Measurements from ENCODE around the gene CALR3. TPM values are rescaled to one million over a fixed set of nuclear protein-coding genes. Genes with fewer than 3 reads are reported as not detected.
A peak's percentile ranks its signal among the peaks of the same experiment; 100 is the strongest.
"Not testable (repeated sequence)": the region's sequence is repeated elsewhere in the genome, so short reads cannot be mapped to it uniquely, and the experiment has no call there.

Gene CALR3
- total and polyA plus RNA-seq, 2 experiments from 2014 or later = not detected

GRCh38 chr19:16470541-16470910 lies 25.4 kb downstream of the CALR3 start:
- peak overlapping the region; percentile 78 for H3K27ac ChIP-seq
- no peak for TF ChIP-seq CTCF (IDR thresholded peaks at IDR 0.05; ENCODE audit: poor library complexity)
- no peak for TF ChIP-seq EZH2phosphoT487 (IDR thresholded peaks at IDR 0.05; ENCODE audit: low read depth, severe bottlenecking, unreplicated experiment)
- no peak for TF ChIP-seq EZH2 (IDR thresholded peaks at IDR 0.05; ENCODE audit: borderline replicate concordance)

GRCh38 chr19:16467581-16467980 lies 28.4 kb downstream of the CALR3 start:
- no peak overlapping the region for H3K4me2 ChIP-seq
- H3K27ac ChIP-seq = no peak overlapping the region
- DNase-seq (ENCODE audit: low spot score) = no peak
- no peaks in the 10 kb centered on the region for H3K9me3 ChIP-seq (ENCODE audit: low read depth)
- no peaks in the 10 kb centered on the region for H3K27me3 ChIP-seq
- peaks cover 90% of the 10 kb centered on the region for H3K79me2 ChIP-seq
- H4K20me1 ChIP-seq (ENCODE audit: insufficient read depth, poor library complexity, severe bottlenecking) = peaks cover 57% of the 10 kb centered on the region
- H3K4me3 ChIP-seq = no peak overlapping the region
- H2AFZ ChIP-seq = no peak overlapping the region
- WGBS (ENCODE audit: low lambda C conversion rate, missing lambda C conversion rate) = 94% methylated on average over 6 of the region's 6 CpGs
- no peaks in the 10 kb centered on the region for H3K9me2 ChIP-seq (replicated peaks; ENCODE audit: insufficient read depth)
- TF ChIP-seq EZH2phosphoT487 (IDR thresholded peaks at IDR 0.05; ENCODE audit: low read depth, severe bottlenecking, unreplicated experiment) = no peak
- TF ChIP-seq CTCF (IDR thresholded peaks at IDR 0.05; ENCODE audit: poor library complexity) = no peak
- no peak for TF ChIP-seq EZH2 (IDR thresholded peaks at IDR 0.05; ENCODE audit: borderline replicate concordance)
- H3K4me1 ChIP-seq (ENCODE audit: insufficient read depth) = peaks cover 28% of the 10 kb centered on the region
- no peaks in the 10 kb centered on the region for H3K36me3 ChIP-seq (replicated peaks; ENCODE audit: insufficient read depth, low read depth)

More at GRCh38 chr19:16470541-16470910, 25.4 kb downstream of the CALR3 start:
- no peaks in the 10 kb centered on the region for H3K27me3 ChIP-seq
- DNase-seq (ENCODE audit: low spot score) = no peak
- H4K20me1 ChIP-seq (ENCODE audit: insufficient read depth, poor library complexity, severe bottlenecking) = peaks cover 29% of the 10 kb centered on the region
- peak overlapping the region; percentile 76 for H3K4me3 ChIP-seq
- WGBS (ENCODE audit: low lambda C conversion rate, missing lambda C conversion rate) = 22% methylated on average over 7 of the region's 7 CpGs
- H3K4me1 ChIP-seq (ENCODE audit: insufficient read depth) = peaks cover 14% of the 10 kb centered on the region
- H3K9me3 ChIP-seq (ENCODE audit: low read depth) = no peaks in the 10 kb centered on the region
- H3K79me2 ChIP-seq = peaks cover 60% of the 10 kb centered on the region
- H2AFZ ChIP-seq = no peak overlapping the region
- peak overlapping the region; percentile 96 for H3K4me2 ChIP-seq
- H3K9me2 ChIP-seq (replicated peaks; ENCODE audit: insufficient read depth) = no peaks in the 10 kb centered on the region
- no peaks in the 10 kb centered on the region for H3K36me3 ChIP-seq (replicated peaks; ENCODE audit: insufficient read depth, low read depth)

- WGBS (ENCODE audit: low lambda C conversion rate, missing lambda C conversion rate) = 85% methylated on average over 12 of the region's 12 CpGs
- H4K20me1 ChIP-seq (ENCODE audit: insufficient read depth, poor library complexity, severe bottlenecking) = peaks cover 64% of the 10 kb centered on the region
- H3K79me2 ChIP-seq = peaks cover 96% of the 10 kb centered on the region
- not testable (repeated sequence) for H3K27ac ChIP-seq; H3K9me3 ChIP-seq (ENCODE audit: low read depth); DNase-seq (ENCODE audit: low spot score); H3K36me3 ChIP-seq (replicated peaks; ENCODE audit: insufficient read depth, low read depth); H3K27me3 ChIP-seq; H3K9me2 ChIP-seq (replicated peaks; ENCODE audit: insufficient read depth); H3K4me2 ChIP-seq; H2AFZ ChIP-seq; H3K4me3 ChIP-seq
- peaks cover 28% of the 10 kb centered on the region for H3K4me1 ChIP-seq (ENCODE audit: insufficient read depth)
These were observed 29.1 kb downstream of the CALR3 start for GRCh38 chr19:16466802-16467427.

GRCh38 chr19:16465239-16465638 lies 30.7 kb downstream of the CALR3 start:
- H3K4me3 ChIP-seq = no peak overlapping the region
- no peak for DNase-seq (ENCODE audit: low spot score)
- H3K4me1 ChIP-seq (ENCODE audit: insufficient read depth) = peaks cover 21% of the 10 kb centered on the region
- no peaks in the 10 kb centered on the region for H3K9me3 ChIP-seq (ENCODE audit: low read depth)
- 98% methylated on average over 5 of the region's 5 CpGs for WGBS (ENCODE audit: low lambda C conversion rate, missing lambda C conversion rate)
- H3K79me2 ChIP-seq = peaks cover 98% of the 10 kb centered on the region
- TF ChIP-seq EZH2phosphoT487 (IDR thresholded peaks at IDR 0.05; ENCODE audit: low read depth, severe bottlenecking, unreplicated experiment) = no peak
- no peak for TF ChIP-seq CTCF (IDR thresholded peaks at IDR 0.05; ENCODE audit: poor library complexity)
- TF ChIP-seq EZH2 (IDR thresholded peaks at IDR 0.05; ENCODE audit: borderline replicate concordance) = no peak
- no peaks in the 10 kb centered on the region for H3K9me2 ChIP-seq (replicated peaks; ENCODE audit: insufficient read depth)
- no peak overlapping the region for H3K27ac ChIP-seq
- no peaks in the 10 kb centered on the region for H3K27me3 ChIP-seq
- H3K4me2 ChIP-seq = no peak overlapping the region
- H4K20me1 ChIP-seq (ENCODE audit: insufficient read depth, poor library complexity, severe bottlenecking) = peaks cover 65% of the 10 kb centered on the region
- H2AFZ ChIP-seq = no peak overlapping the region
- H3K36me3 ChIP-seq (replicated peaks; ENCODE audit: insufficient read depth, low read depth) = no peaks in the 10 kb centered on the region
